Activated T-helper 1 cell treated with anti-CD3 and anti-CD28 coated beads, Interleukin-12 subunit alpha, Interleukin-12 subunit beta, Interleukin-2, Interleukin-4 antibody, amounts not matched to agents 30 ng/mL and 10 ng/mL and 1 ng/mL, durations not matched to agents 14 hours and 24 hours and 36 hours (primary cell): Measurements from ENCODE around the gene CCDC87. TPM values are rescaled to one million over a fixed set of nuclear protein-coding genes. Genes with fewer than 3 reads are reported as not detected.
A peak's percentile ranks its signal among the peaks of the same experiment; 100 is the strongest.

Source experiments
- DNase-seq: peaks from one replicate; pipeline ENCODE4 v3.0.0; 2021; ENCODE audit warnings: low spot score
- H3K27ac Mint-ChIP-seq: one replicate; pipeline ENCODE4 v1.8.0; 2021; ENCODE audit warnings: mild to moderate bottlenecking, mixed read lengths
- H3K27me3 Mint-ChIP-seq: one replicate; pipeline ENCODE4 v1.8.0; 2022; ENCODE audit warnings: mild to moderate bottlenecking, moderate library complexity, mixed read lengths; ENCODE audit not compliant: insufficient read depth
- H3K36me3 Mint-ChIP-seq: one replicate; pipeline ENCODE4 v1.8.0; 2021; ENCODE audit warnings: low read depth, mixed read lengths
- H3K4me1 Mint-ChIP-seq: one replicate; pipeline ENCODE4 v1.8.0; 2021; ENCODE audit warnings: low read depth, mixed read lengths
- H3K4me3 Mint-ChIP-seq: one replicate; pipeline ENCODE4 v1.8.0; 2021; ENCODE audit warnings: mild to moderate bottlenecking, moderate library complexity, mixed read lengths
- H3K9me3 Mint-ChIP-seq: one replicate; pipeline ENCODE4 v1.8.0; 2021; ENCODE audit warnings: mixed read lengths
- intact Hi-C: fragments of 100-400 bp; cut with micrococcal nuclease; formaldehyde crosslinking; loops from one replicate; pipeline ENCODE4 v1.15.1; 2024
- total RNA-seq: library from RNA; stranded (reverse); gene quantifications from 2 replicates; pipeline ENCODE4 v1.2.3, GENCODE V29; 2022

CCDC87 gene
- total RNA-seq, 1 donor from 2014 or later, result 0.29 TPM

- no peaks in the 10 kb centered on the region for H3K9me3 Mint-ChIP-seq
- intact Hi-C loops, result no loop called here
- H3K36me3 Mint-ChIP-seq, result peaks cover 54% of the 10 kb centered on the region
- no peak for DNase-seq
- H3K27ac Mint-ChIP-seq, result no peak overlapping the region
- peaks cover 29% of the 10 kb centered on the region for H3K4me1 Mint-ChIP-seq
- H3K27me3 Mint-ChIP-seq, result no peaks in the 10 kb centered on the region
- H3K4me3 Mint-ChIP-seq, result no peak overlapping the region
Observed at GRCh38 chr11:66628061-66628603, 35.3 kb upstream of the CCDC87 start.

GRCh38 chr11:66626926-66627325 lies 34.1 kb upstream of the CCDC87 start:
- Mint-ChIP-seq H3K27me3 (no peaks in the 10 kb centered on the region), H3K9me3 (no peaks in the 10 kb centered on the region), H3K36me3 (peaks cover 59% of the 10 kb centered on the region), H3K4me3 (no peak overlapping the region), H3K27ac (no peak overlapping the region), H3K4me1 (peaks cover 37% of the 10 kb centered on the region)
- intact Hi-C loops, result no loop called here
- no peak for DNase-seq

GRCh38 chr11:66626382-66626781 lies 33.5 kb upstream of the CCDC87 start:
- no peak overlapping the region for H3K27ac Mint-ChIP-seq
- H3K9me3 Mint-ChIP-seq, result no peaks in the 10 kb centered on the region
- H3K4me3 Mint-ChIP-seq, result no peak overlapping the region
- H3K27me3 Mint-ChIP-seq, result no peaks in the 10 kb centered on the region
- DNase-seq, result no peak
- peaks cover 42% of the 10 kb centered on the region for H3K4me1 Mint-ChIP-seq
- intact Hi-C loops, result no loop called here
- peaks cover 61% of the 10 kb centered on the region for H3K36me3 Mint-ChIP-seq

- intact Hi-C loops, result no loop called here
- no peaks in the 10 kb centered on the region for H3K9me3 Mint-ChIP-seq
- H3K36me3 Mint-ChIP-seq, result peaks cover 65% of the 10 kb centered on the region
- peaks cover 42% of the 10 kb centered on the region for H3K4me1 Mint-ChIP-seq
- H3K27ac Mint-ChIP-seq, result no peak overlapping the region
- no peaks in the 10 kb centered on the region for H3K27me3 Mint-ChIP-seq
- no peak overlapping the region for H3K4me3 Mint-ChIP-seq
- DNase-seq, result no peak
Observed at GRCh38 chr11:66625752-66626149, 32.9 kb upstream of the CCDC87 start.

- no peak overlapping the region for H3K4me3 Mint-ChIP-seq
- no peak overlapping the region for H3K27ac Mint-ChIP-seq
- intact Hi-C loops, result no loop called here
- no peaks in the 10 kb centered on the region for H3K27me3 Mint-ChIP-seq
- peaks cover 45% of the 10 kb centered on the region for H3K4me1 Mint-ChIP-seq
- peaks cover 68% of the 10 kb centered on the region for H3K36me3 Mint-ChIP-seq
- no peak for DNase-seq
- H3K9me3 Mint-ChIP-seq, result no peaks in the 10 kb centered on the region
Observed at GRCh38 chr11:66625041-66625751, 32.3 kb upstream of the CCDC87 start.

- no peak overlapping the region for H3K27ac Mint-ChIP-seq
- intact Hi-C loops, result no loop called here
- no peak for DNase-seq
- no peaks in the 10 kb centered on the region for H3K27me3 Mint-ChIP-seq
- no peaks in the 10 kb centered on the region for H3K9me3 Mint-ChIP-seq
- peaks cover 68% of the 10 kb centered on the region for H3K36me3 Mint-ChIP-seq
- peaks cover 46% of the 10 kb centered on the region for H3K4me1 Mint-ChIP-seq
- H3K4me3 Mint-ChIP-seq, result no peak overlapping the region
Observed at GRCh38 chr11:66624450-66624849, 31.6 kb upstream of the CCDC87 start.

- intact Hi-C loops, result loop anchor here (5.0 kb wide), 2 partner anchors 152 to 338 kb away; partner anchors contain the start of genes PC and PELI3
- Mint-ChIP-seq H3K4me3 (peak overlapping the region; percentile 97), H3K9me3 (peaks cover 2% of the 10 kb centered on the region), H3K27me3 (no peaks in the 10 kb centered on the region), H3K27ac (peak overlapping the region; percentile 98), H3K4me1 (peaks cover 57% of the 10 kb centered on the region), H3K36me3 (peaks cover 62% of the 10 kb centered on the region)
- peak; percentile 27 for DNase-seq
Observed at GRCh38 chr11:66619080-66619554, 26.3 kb upstream of the CCDC87 start.

GRCh38 chr11:66617155-66617834 lies 24.4 kb upstream of the CCDC87 start:
- peaks cover 46% of the 10 kb centered on the region for H3K36me3 Mint-ChIP-seq
- H3K4me1 Mint-ChIP-seq, result peaks cover 39% of the 10 kb centered on the region
- H3K27me3 Mint-ChIP-seq, result no peaks in the 10 kb centered on the region
- peak overlapping the region; percentile 98 for H3K27ac Mint-ChIP-seq
- DNase-seq, result no peak
- H3K9me3 Mint-ChIP-seq, result peaks cover 2% of the 10 kb centered on the region
- H3K4me3 Mint-ChIP-seq, result peak overlapping the region; percentile 97
- intact Hi-C loops, result loop anchor here (2.0 to 5.0 kb wide), 3 partner anchors 150 to 624 kb away; partner anchors contain the start of genes PC and PELI3

GRCh38 chr11:66616379-66617154 lies 23.7 kb upstream of the CCDC87 start, which contains the start of gene RBM14:
TSS of gene RBM14 (plus strand) at chr11:66616630. CDS start at chr11:66616721, 91 bp downstream.
- H3K36me3 Mint-ChIP-seq, result peaks cover 44% of the 10 kb centered on the region
- H3K27ac Mint-ChIP-seq, result peak within 1 kb of the TSS; percentile 98
- intact Hi-C loops, result loop anchor here (1.0 to 5.0 kb wide), 9 partner anchors 22 to 624 kb away; partner anchors contain the start of genes ACTN3, CCDC87, CCS and CTSF

GRCh38 chr11:66614073-66614472 lies 21.2 kb upstream of the CCDC87 start:
- Mint-ChIP-seq H3K4me1 (peaks cover 35% of the 10 kb centered on the region), H3K27ac (no peak overlapping the region), H3K9me3 (peaks cover under 1% of the 10 kb centered on the region), H3K27me3 (no peaks in the 10 kb centered on the region), H3K4me3 (no peak overlapping the region), H3K36me3 (peaks cover 28% of the 10 kb centered on the region)
- intact Hi-C loops, result no loop called here
- DNase-seq, result no peak

More at GRCh38 chr11:66616379-66617154, 23.7 kb upstream of the CCDC87 start, which contains the start of gene RBM14:
- Mint-ChIP-seq H3K4me3 (peak within 1 kb of the TSS; percentile 97), H3K4me1 (peaks cover 36% of the 10 kb centered on the region), H3K27me3 (no peaks in the 10 kb centered on the region), H3K9me3 (peaks cover 2% of the 10 kb centered on the region)
- peak; percentile 99 for DNase-seq

- H3K9me3 Mint-ChIP-seq, result no peaks in the 10 kb centered on the region
Observed at GRCh38 chr11:66612458-66612857, 19.6 kb upstream of the CCDC87 start.

More at GRCh38 chr11:66612458-66612857, 19.6 kb upstream of the CCDC87 start:
- H3K36me3 Mint-ChIP-seq, result peaks cover 12% of the 10 kb centered on the region
- DNase-seq, result no peak
- H3K27me3 Mint-ChIP-seq, result no peaks in the 10 kb centered on the region
- intact Hi-C loops, result no loop called here
- H3K27ac Mint-ChIP-seq, result no peak overlapping the region
- peaks cover 19% of the 10 kb centered on the region for H3K4me1 Mint-ChIP-seq
- H3K4me3 Mint-ChIP-seq, result no peak overlapping the region
